Head of caudate nucleus (tissue), 42 donors: ENCODE measurements around the gene MED16.
"Not testable (repeated sequence)": the region's sequence is repeated elsewhere in the genome, so short reads cannot be mapped to it uniquely, and the experiment has no call there.

Experiments used
- DNase-seq, 42 donors: peaks; one replicate each; pipeline versions ENCODE4 v3.0.0 to v3.0.0-alpha.2; 2020 to 2021; ENCODE audit warnings: mixed read lengths in 7 of 42
- intact Hi-C: fragments of 100-400 bp; cut with DNase I; formaldehyde crosslinking; loops from one replicate; pipeline ENCODE4 v1.15.0; 2022

Gene MED16

GRCh38 chr19:850979-851335, 42.0 kb downstream of the MED16 start:
- intact Hi-C loops = no loop called here
- DNase-seq = no peak

- peak in 20 of 42 donors; percentile 19 to 72 (median 47) for DNase-seq
- intact Hi-C loops = no loop called here
These were observed 42.6 kb downstream of the MED16 start for GRCh38 chr19:850221-850978.

GRCh38 chr19:849195-849594, 43.8 kb downstream of the MED16 start:
- intact Hi-C loops, DNase-seq: not testable (repeated sequence)

- intact Hi-C loops = no loop called here
- DNase-seq = no peak
These were observed 44.5 kb downstream of the MED16 start for GRCh38 chr19:848386-848921.

GRCh38 chr19:845707-846521, 47.1 kb downstream of the MED16 start:
- intact Hi-C loops = no loop called here
- DNase-seq = no peak

- intact Hi-C loops = no loop called here
- peak in 4 of 42 donors; percentile 18 to 49 (median 31) for DNase-seq
These were observed 48.4 kb downstream of the MED16 start for GRCh38 chr19:844546-844971.

- no peak for DNase-seq
- intact Hi-C loops = no loop called here
These were observed 49.0 kb downstream of the MED16 start for GRCh38 chr19:843836-844545.

GRCh38 chr19:843180-843835, 49.7 kb downstream of the MED16 start:
- intact Hi-C loops = no loop called here
- DNase-seq = peak in 5 of 42 donors; percentile 25 to 58 (median 38)

- intact Hi-C loops, DNase-seq: not testable (repeated sequence)
These were observed 50.2 kb downstream of the MED16 start for GRCh38 chr19:842802-843179.

- DNase-seq = no peak
- intact Hi-C loops = no loop called here
These were observed 52.3 kb downstream of the MED16 start, which contains the start of gene PRTN3 for GRCh38 chr19:840519-841206. Gene PRTN3, plus strand, starts transcription at chr19:840999. Its CDS starts 10 bp downstream, at chr19:841009.

GRCh38 chr19:835210-835810, 57.7 kb downstream of the MED16 start:
- intact Hi-C loops = no loop called here
- DNase-seq = no peak

- intact Hi-C loops = no loop called here
- DNase-seq = no peak
These were observed 58.8 kb downstream of the MED16 start for GRCh38 chr19:834216-834615.

GRCh38 chr19:831407-832369, 61.3 kb downstream of the MED16 start:
- DNase-seq = no peak
- intact Hi-C loops = no loop called here

GRCh38 chr19:829129-829758, 63.7 kb downstream of the MED16 start:
- intact Hi-C loops = no loop called here
- DNase-seq = no peak

GRCh38 chr19:827710-828321, 65.2 kb downstream of the MED16 start, which contains the start of gene AZU1:
Gene AZU1, plus strand, starts transcription at chr19:827837. Its CDS starts 10 bp downstream, at chr19:827847.
- intact Hi-C loops = no loop called here

GRCh38 chr19:827314-827709, 65.7 kb downstream of the MED16 start:
- intact Hi-C loops = no loop called here
- no peak for DNase-seq

More at GRCh38 chr19:827710-828321, 65.2 kb downstream of the MED16 start, which contains the start of gene AZU1:
- DNase-seq = no peak
